Ishikawa (cell line): ENCODE measurements around the gene DEXI.

Experiments
- CEBPB ChIP-seq: IDR thresholded peaks from 2 replicates; pipeline ENCODE4 v1.6.1; 2012
- CREB1 ChIP-seq: IDR thresholded peaks from 2 replicates; pipeline ENCODE4 v1.6.1; 2012; ENCODE audit warnings: low read depth
- EGR1 ChIP-seq: IDR thresholded peaks from 2 replicates; pipeline ENCODE4 v1.6.1; 2012
- EP300 ChIP-seq: IDR thresholded peaks from 2 replicates; pipeline ENCODE4 v1.6.1; 2012; ENCODE audit warnings: borderline replicate concordance
- FOXM1 ChIP-seq: IDR thresholded peaks from 2 replicates; pipeline ENCODE4 v1.6.1; 2012; ENCODE audit warnings: low read depth, borderline replicate concordance
- RAD21 ChIP-seq: IDR thresholded peaks from 2 replicates; pipeline ENCODE4 v1.6.1; 2012; ENCODE audit warnings: low read depth
- TAF1 ChIP-seq: IDR thresholded peaks from 2 replicates; pipeline ENCODE4 v1.6.1; 2012; ENCODE audit warnings: low read depth, mild to moderate bottlenecking
- TCF12 ChIP-seq: IDR thresholded peaks from 2 replicates; pipeline ENCODE4 v1.6.1; 2012; ENCODE audit warnings: low read depth

- TF ChIP-seq RAD21 = no peak
- no peak for TF ChIP-seq CEBPB
- peak; percentile 56; the same call in 1 of the 2 replicates for TF ChIP-seq CREB1
- peak; percentile 93 for TF ChIP-seq TAF1
- peak; percentile 60 for TF ChIP-seq TCF12
- TF ChIP-seq FOXM1 = no peak
- peak; percentile 35; the same call in 1 of the 2 replicates for TF ChIP-seq EP300
- no peak; the same call in 1 of the 2 replicates for TF ChIP-seq EGR1
Measured at GRCh38 chr16:10944249-10945064, 2.2 kb upstream of the DEXI start, which contains the start of gene CLEC16A.
